Sciatic nerve (tissue), 2 donors: ENCODE data around the gene OR2S2. TPM values are rescaled to one million over a fixed set of nuclear protein-coding genes. Genes with fewer than 3 reads are reported as not detected.
A peak's percentile ranks its signal among the peaks of the same experiment; 100 is the strongest.

Source experiments
- ATAC-seq: fragments of 200-7000 bp; cut with Tn5 transposase; one replicate; pipeline ENCODE4 v1.9.1; 2020; ENCODE audit warnings: mild to moderate bottlenecking, moderate library complexity
- DNase-seq: peaks from one replicate; pipeline ENCODE4 v3.0.0-alpha.2; 2020; ENCODE audit warnings: low spot score
- intact Hi-C: fragments of 100-400 bp; cut with DNase I; formaldehyde crosslinking; loops from one replicate; pipeline ENCODE4 v1.14.2; 2022
- total RNA-seq: library from RNA; stranded (reverse); fragmentation: NEBNext Ultra II Directional; extraction: Animal tissue kit (Norgen Biotek cat#: 25700); gene quantifications from one replicate; pipeline ENCODE4 v1.2.1, GENCODE V29; 2021
- donor health status: DM: no; HTN: no; CAD: no.
- donor health status: DM: no; HTN: no; CAD: no.

The OR2S2 gene
- total RNA-seq, 1 donor from 2014 or later: not detected

DNA sequence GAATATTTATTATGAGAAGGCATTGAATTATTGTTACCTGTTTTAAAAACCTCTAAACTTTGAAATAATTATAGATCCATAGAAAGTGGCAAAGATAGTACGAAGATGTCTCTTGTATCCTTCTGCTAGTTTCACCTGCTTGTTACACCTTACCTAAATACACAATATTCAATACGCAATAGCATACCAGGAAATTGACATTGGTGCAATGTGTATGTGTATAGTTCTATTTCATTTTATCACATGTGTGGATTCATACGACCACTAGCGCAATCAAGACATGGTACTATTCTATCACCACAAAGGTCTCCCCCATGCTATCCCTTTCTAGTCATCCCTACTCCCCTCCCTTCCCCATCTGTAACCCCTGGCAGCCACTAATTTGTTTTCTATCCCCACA is 8.5 kb upstream of the OR2S2 start:
- ATAC-seq: no peak
- intact Hi-C loops: no loop called here
- no peak for DNase-seq

DNA sequence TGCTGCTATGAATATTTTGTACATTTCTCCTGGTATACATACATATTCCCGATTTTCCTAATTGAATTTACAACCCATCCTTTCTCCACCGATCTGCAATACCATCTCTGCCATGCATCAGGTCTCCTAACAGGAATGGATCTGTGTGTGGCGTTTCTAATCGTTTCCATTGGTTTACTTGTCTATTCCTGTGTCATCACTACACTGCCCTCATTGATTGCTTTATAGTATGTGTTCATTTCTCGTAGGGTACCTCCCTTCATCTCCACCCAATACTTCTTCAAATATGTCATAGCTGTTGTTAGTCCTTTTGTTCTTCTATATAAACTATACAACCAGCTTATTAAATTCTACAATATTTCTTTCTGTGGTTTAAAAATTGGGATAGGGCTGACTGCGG is 7.1 kb upstream of the OR2S2 start:
- no peak for ATAC-seq
- no peak for DNase-seq
- intact Hi-C loops: no loop called here

DNA sequence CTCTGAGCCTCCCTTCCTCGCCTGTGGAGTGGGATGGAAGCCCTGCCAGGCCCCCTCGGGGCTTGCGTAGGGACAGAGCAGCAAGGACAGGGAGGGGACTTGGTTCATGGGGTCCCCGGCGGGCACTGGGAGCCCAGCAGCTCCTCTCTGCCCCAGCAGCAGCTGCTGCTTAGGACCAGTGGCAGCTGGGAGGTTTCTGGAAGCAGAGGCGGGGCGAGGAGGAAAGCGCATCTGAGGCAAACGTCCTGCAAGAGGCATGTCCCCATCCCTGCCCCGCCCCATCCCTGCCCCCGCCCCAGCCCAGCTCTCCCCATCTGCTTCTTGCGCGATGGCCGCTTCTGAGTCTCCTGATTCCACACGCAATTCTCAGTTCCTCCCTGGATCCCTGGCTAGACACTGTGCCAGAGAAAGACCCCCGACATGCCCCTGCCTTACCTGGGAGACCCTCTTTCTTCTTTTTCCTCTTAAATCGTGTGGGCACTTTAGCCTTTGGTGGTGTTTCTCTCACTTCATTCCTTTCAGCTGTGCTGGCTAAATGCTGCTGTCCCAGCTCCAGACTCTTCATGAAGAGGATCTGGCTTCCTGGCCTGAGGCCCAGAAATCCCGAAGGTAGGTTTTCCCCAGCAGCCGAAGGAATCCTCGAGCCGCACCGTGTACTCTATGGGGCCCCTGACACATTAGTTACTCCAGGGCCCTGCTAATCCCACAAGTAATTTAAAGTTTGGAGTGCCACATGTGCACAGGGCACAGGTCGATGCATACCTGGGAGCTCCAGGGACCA is 4.4 kb upstream of the OR2S2 start:
- ATAC-seq (peak; percentile 77), DNase-seq (no peak)
- intact Hi-C loops: no loop called here

DNA sequence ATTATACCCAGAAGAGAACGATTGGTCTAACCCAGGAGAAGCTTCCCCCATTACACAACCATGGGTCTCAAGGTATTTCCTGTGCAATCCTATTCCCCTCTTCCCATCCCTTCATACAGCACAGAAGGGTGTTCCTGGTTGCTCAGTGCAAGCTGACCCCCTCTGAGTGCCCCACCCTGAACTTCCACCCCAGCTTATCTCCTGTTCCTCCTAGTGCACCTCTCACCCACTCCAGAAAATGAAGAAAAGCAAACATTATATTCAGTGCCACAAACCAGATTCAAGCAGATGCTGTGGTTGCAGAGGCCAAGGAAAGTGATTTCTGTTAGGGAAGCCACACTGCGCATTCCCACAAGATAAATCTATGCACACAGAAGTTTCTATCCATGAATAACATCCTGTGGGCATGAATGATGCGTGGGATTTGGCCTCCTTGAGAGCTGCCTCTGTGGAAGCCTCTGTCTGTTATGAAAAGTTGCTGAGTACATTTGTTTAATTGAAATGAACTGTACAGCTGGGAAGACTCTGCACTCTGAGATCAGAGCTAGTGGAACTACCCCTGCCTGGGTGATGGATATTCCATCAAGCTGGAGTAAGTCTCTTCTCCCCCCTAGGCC is 2.2 kb upstream of the OR2S2 start:
- DNase-seq (no peak), ATAC-seq (no peak)
- intact Hi-C loops: no loop called here

DNA sequence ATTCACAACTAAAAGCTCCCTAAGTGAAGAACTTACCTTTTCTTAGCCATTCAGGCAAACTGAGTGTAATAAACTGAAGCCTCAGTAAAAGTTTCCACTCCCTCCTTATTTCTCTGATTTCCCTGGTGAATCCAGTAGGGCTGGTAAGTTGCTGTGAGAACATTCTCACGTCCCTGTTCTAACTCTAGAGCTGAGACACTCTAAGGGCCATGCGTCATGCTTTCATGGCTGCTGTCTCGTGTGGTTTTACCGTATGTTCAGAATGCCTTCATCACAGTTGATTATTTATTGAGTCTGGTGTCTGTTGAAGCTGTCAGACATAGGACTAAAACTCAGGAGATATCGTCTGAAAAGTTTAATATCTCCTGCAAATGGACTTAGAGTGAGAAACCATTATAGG is 1.3 kb downstream of the OR2S2 start:
- intact Hi-C loops: loop anchor here (10.0 kb wide), 1 partner anchor 68 kb away; no protein-coding TSS in a partner anchor
- no peak for DNase-seq
- no peak for ATAC-seq

DNA sequence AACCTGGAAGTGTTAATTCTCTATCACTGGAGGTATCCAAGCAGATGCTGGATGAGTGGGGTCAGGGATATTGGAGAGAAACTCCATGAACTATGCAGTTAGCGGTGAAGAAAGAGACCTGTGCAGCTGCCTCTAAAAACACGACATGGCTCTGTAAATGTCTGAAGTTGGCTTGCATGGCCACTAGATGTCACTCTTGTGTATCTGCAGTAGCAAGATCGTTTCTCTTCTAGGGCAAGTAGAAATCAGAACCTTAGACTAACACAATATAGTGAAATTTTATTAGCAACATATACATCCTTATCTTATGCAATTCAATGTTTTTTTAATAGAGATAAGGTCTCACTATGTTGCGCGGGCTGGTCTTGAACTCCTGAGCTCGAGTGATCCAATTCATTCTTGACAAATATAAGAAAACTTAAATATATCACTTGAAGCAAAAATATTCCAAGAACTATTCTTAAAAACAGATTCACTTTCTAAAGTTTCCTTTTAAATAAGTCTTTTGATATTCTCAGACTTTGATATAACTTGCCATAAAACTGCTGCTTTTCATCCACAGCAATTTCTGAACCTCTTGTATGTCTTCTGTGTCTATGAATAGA is 2.9 kb downstream of the OR2S2 start:
- ATAC-seq (peak; percentile 86), DNase-seq (no peak)
- intact Hi-C loops: loop anchor here (10.0 kb wide), 1 partner anchor 70 kb away; no protein-coding TSS in a partner anchor

DNA sequence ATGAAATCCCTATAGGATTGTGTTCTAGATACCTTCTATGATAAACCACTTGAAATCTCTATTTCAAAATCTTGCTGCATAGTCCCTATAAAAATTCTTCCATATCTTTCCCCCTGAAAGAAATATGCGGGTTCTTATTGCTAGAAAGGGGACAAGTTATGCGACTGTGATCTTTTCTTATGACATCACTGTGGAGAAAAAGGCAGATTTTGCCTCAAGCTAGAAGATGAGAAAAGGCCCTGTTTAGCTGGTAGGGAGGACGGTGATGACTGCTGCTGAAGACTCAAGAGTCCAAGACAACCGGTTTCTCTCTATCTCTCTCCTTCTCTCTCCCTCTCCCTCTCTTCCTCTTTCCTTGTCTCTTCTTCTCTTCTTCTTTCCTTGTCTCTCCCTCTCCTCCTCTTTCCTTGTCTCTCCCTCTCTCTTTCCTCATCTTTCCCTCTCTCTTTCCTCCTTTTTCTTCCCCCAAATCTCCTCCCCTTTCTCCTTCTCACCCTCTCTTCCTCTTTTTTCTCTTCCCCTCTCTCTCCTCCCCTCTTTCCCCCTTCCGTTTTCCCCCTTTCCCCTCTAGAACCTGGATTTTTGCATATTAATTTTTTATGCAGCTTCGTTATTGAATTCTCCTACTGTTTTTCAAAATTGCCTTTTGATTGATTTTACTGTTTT is 5.3 kb downstream of the OR2S2 start:
- intact Hi-C loops: loop anchor here (10.0 kb wide), 1 partner anchor 72 kb away; no protein-coding TSS in a partner anchor
- DNase-seq: no peak

DNA sequence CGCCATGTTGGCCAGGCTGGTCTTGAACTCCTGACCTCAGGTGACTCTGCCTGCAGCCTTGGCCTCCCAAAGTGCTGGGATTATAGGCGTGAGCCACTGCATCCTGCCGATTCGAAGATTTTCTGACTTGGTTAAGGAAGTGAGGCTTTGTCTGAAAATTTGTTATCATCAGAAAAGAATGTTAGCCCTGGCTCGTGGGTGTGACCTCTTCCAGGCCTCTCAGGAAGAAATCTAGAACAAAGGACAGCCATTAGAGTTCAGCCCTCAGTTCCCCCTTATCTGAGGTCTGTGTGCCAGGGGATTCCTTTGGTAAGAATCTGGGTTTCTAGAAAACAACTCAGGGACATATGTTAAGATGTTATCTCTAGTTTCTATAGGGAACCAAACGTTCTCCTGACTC is 6.2 kb downstream of the OR2S2 start:
- ATAC-seq (no peak), DNase-seq (no peak)
- intact Hi-C loops: loop anchor here (10.0 kb wide), 1 partner anchor 73 kb away; no protein-coding TSS in a partner anchor

More for the DNA sequence above, 5.3 kb downstream of the OR2S2 start:
- ATAC-seq: no peak

DNA sequence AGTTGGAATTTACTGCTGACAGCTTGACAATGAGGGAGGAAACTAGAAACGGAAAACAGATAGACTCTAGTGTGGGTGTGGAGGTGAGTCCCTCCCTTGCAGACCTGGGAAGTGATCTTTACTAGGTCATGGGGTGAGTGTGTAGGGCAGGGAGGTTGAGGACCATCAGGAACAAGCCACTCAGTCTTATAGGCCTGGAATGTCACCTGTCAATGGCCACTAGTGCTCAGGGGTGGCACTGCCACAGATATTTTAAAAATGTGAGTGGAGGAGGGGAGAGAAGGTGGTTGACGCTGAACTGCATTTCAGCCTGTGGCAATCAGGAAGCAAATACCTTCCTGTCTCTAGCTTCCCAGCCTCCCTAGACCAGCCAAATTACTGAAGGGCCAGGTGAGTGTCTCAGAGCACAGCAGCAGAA is 9.0 kb downstream of the OR2S2 start:
- ATAC-seq (no peak), DNase-seq (no peak)
- intact Hi-C loops: no loop called here

DNA sequence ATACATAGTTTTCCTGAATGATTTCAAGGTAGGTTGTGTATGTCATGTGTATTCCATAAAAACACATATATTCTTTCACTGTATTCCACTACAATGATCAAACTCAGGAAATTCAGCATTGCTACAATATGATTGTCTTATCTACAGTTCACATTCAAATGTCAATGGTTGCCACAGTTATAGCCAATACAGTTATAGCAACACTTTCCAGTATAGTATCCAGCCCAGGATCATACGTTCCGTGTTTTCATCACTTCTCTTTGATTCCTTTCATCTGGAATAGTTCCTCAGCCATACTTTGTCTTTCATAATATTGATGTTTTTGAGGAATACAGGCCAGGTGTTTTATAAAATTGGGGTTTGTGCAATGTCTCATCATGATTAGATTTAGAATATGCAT is 9.5 kb downstream of the OR2S2 start:
- no peak for DNase-seq
- ATAC-seq: no peak
- intact Hi-C loops: no loop called here

DNA sequence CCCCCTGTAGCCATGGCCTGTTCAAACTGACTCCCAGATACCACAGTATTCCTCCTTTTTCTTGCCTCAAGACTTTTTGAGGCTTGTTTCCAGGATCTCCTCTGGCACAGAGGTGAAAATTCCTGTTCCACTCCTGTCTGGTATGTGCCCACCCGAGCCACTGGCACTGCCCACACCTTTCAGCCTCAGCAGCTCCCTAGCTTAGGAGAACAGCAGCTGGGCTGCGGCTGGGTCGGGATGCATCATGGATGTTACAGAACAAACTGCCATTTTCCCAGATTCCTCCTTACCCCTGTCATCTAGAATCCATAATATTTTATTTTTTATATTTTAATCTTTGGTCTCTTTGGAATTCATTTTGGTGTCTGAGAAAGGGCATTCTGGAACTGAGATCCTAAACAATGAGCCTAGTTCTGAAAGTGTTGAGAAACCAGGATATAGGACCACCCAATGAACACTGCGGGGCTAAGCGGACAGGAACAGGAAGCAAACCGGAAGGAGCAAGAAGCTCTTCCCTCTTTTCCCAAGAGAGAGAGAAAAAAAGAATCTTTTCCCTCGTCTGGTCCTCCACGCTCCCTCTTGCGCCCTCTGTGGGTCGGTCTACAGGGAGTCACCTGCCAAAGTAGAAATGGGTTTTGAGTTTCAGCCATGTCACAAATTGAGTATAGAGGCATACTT is 12.5 kb downstream of the OR2S2 start:
- ATAC-seq: peak; percentile 91
- peak; percentile 92 for DNase-seq
- intact Hi-C loops: loop anchor here (1.0 kb wide), 1 partner anchor 43 kb away; no protein-coding TSS in a partner anchor

DNA sequence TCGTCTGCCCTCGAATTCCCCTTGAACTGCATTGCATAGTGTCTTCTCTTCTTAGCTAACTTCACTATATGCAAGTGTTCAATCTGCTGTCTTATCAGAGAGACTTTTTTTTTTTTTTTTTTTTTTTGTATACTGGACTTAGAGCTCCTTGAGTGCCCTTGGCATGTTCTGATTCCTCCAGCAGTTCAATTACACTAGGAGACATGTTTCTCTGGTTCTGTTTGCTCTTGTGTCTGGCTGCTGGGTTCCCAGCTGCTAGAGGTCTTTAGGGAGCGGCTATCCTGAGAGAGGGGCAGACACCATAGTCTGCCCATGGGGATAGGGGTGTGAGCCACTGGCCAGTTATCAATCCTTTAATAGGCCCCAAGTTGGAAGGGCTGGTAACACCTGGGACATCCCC is 13.1 kb downstream of the OR2S2 start:
- intact Hi-C loops: no loop called here
- DNase-seq: no peak
- peak; percentile 8 for ATAC-seq

DNA sequence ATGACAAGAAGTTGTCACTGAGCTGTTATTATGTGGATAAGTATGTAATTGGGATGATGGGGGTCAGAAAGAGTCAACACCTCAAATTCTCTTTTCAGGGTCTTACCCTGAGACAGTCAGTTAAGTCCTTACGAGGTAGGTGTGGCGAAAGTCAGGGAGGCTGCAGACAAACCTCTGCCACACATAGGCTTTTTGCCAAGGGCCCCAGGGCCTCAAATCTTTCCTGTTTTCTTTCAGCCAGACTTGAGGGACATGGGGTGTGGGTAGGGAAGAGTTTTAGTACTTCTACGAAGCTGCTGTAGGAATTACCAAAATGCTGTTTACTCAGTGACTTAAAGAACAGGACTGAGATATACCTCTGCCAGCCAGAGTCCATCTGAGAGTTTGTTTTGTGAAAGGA is 13.8 kb downstream of the OR2S2 start:
- intact Hi-C loops: no loop called here
- DNase-seq (no peak), ATAC-seq (no peak)

DNA sequence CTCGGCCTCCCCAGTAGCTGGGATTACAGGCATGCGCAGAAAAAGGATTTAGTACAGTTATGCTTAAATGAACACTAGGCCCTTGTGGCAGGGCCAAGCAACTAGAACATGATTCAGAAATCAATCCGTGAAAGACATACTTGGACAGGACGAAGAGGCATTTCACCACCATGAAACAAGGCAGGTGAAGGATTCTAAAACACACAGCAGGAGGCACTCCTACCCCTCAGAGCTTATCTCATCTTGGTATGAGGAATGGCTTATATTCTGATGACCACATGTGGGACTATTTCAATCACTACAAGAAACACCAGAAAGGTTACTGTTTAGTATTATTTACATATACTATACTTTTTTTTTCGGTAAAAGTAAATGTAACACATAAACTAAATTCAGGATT is 15.7 kb downstream of the OR2S2 start:
- DNase-seq: no peak
- intact Hi-C loops: no loop called here
- no peak for ATAC-seq

DNA sequence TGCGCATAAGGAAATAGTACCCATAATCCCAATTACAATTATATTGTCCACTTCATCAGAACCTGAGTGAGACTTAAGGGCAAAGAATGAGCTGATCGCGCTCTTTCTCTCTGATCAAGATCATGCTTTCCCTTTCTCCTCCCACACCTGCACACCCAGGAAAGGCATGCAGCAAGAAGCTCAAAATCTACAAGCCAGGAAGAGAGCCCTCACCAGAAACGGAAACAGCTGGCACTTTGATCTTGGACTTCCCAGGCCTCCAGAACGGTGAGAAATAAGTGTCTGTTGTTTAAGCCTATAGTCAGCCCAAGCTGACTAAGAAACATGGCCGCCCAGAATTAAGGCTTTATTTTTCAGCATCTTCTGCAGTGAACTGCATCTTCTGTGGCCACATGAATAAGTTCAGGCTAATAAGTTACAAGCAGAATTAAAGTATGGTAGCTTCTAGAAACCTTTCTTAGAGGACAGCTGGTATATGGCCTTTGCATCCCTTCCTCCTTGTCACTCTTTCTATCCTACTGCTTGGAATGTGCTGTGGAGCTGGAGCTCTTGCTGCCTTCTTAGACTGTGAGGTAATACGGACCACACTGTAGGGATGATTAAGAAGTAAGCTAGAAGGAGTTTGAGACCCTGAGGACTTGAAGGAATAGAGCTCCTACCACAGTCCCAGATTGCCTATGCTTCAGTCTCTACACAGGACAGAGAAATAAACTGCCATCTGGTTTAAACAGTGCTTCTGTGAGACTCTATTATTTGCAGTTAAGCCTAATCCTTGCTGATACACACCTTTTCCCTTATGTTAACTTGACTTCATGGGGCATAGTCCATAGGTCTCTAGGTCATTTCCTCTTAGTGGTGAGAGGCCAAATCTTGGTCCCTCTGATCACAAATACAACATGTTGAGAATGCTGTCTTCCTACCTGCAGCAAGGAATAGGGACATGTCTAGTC is 17.2 kb downstream of the OR2S2 start:
- no peak for DNase-seq
- ATAC-seq: no peak
- intact Hi-C loops: no loop called here

DNA sequence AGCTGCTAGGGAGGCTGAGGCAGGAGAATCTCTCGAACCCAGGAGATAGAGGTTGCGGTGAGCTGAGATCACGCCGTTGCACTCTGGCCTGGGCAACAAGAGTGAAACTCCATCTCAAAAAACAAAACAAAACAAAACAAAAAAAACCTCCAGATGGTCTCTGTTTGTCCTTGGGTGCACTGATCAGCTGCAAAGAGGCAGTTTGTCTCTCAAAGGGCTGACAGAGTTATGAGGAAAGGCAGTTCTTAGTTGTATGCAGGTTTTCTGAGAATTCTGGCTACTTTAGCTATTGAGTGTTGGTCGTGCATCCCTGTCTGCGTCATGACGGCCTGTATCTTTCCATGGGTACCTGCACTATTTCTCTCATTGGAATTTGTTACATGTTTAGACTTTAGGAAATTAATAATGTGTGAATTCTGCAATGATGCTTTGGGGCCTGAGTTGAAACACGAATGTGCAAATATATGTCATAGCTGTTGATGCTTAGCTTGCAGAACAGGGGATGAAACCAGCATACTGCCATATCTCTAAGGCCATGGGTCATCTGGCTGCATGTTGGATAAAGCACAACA is 18.2 kb downstream of the OR2S2 start:
- ATAC-seq: no peak
- intact Hi-C loops: no loop called here
- no peak for DNase-seq

DNA sequence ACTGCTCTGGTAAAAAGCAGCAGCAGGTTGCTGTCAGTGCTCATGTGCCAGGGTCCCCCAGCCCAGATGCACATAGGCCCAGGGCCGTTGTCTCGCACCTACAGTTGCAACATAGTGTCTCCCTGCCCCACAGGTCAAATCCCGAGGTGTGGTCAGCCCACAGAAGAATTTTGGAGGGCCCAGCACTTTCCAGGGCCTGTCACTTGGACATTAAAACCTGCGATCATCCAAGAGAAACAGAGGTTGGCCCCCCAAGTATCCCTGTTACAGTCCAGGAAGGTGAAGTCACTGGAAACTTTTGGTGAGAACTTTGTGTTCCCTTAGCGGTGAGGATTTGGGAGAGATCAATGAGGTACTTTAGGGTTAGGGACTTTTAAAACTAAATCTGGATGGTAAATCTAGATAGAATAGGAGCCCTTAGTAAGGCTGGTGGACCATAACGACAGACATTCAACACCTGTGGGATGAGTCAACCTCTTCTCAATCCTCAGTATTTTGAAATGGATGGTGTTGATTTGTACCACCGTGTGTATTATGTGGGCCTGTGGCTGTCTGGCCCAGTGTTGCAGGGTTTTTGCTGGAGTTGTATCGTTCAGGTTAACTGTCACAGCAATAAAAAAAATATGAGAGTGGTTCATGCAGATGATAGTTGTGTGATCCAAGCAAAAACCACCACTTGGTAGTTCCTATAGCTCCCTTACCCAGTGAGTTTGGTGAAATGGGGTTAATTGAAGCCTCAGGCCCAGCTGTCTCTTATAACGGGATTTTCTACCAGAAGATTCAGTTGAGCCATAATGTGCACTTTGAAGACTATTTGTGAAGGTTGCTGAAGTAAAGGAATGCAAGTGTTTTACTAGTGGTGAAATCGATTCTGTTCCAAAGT is 19.2 kb downstream of the OR2S2 start:
- intact Hi-C loops: no loop called here
- ATAC-seq (peak; percentile 70), DNase-seq (no peak)
